Measurements from ENCODE around the gene KIF6.
"Not testable (repeated sequence)": the region's sequence is repeated elsewhere in the genome, so short reads cannot be mapped to it uniquely, and the experiment has no call there.

KIF6 gene

GRCh38 chr6:39508515-39508914 lies 216.7 kb downstream of the KIF6 start:
- Histone ChIP-seq H3K4me2 (no peak overlapping the region), H3K27me3 (no peaks in the 10 kb centered on the region), H3K36me3 (no peaks in the 10 kb centered on the region), H3K27ac (no peak overlapping the region), H3K4me1 (no peaks in the 10 kb centered on the region), H3K4me3 (no peak overlapping the region), H3K9me3 (replicated peaks in 1 of 11) (peaks cover 7 to 51% (median 20%) of the 10 kb centered on the region in 11 experiments; a peak in 18 of 22 replicates), H3K9ac (no peak overlapping the region), H4K20me1 (no peaks in the 10 kb centered on the region)
- TF ChIP-seq Cebpa-rat (IDR thresholded peaks at IDR 0.05) = no peak

- no peak for TF ChIP-seq Cebpa-rat (IDR thresholded peaks at IDR 0.05)
- no peaks in the 10 kb centered on the region for H4K20me1 ChIP-seq
- H3K4me3 ChIP-seq = no peak overlapping the region
- H3K4me1 ChIP-seq = no peaks in the 10 kb centered on the region
- no peak overlapping the region for H3K27ac ChIP-seq
- no peak overlapping the region for H3K4me2 ChIP-seq
- peaks cover 17 to 62% (median 29%) of the 10 kb centered on the region in 11 experiments for H3K9me3 ChIP-seq (replicated peaks in 1 of 11)
- H3K9ac ChIP-seq = no peak overlapping the region
- no peaks in the 10 kb centered on the region for H3K27me3 ChIP-seq
- H3K36me3 ChIP-seq = no peaks in the 10 kb centered on the region
These were observed 217.7 kb downstream of the KIF6 start for GRCh38 chr6:39507331-39507998.

- not testable (repeated sequence) for H3K4me2 ChIP-seq, H3K4me3 ChIP-seq, H3K9ac ChIP-seq, H3K36me3 ChIP-seq, H3K4me1 ChIP-seq, H4K20me1 ChIP-seq, H3K27me3 ChIP-seq, H3K27ac ChIP-seq
- H3K9me3 ChIP-seq (replicated peaks in 1 of 11) = peaks cover 27 to 75% (median 38%) of the 10 kb centered on the region in 11 experiments
These were observed 222.7 kb downstream of the KIF6 start for GRCh38 chr6:39502362-39502955.

GRCh38 chr6:39499053-39499452 lies 226.2 kb downstream of the KIF6 start:
- no peaks in the 10 kb centered on the region for H3K27me3 ChIP-seq
- no peak for TF ChIP-seq Cebpa-rat (IDR thresholded peaks at IDR 0.05)
- H3K4me2 ChIP-seq = no peak overlapping the region
- H3K9ac ChIP-seq = no peak overlapping the region
- no peaks in the 10 kb centered on the region for H4K20me1 ChIP-seq
- H3K27ac ChIP-seq = no peak overlapping the region
- no peaks in the 10 kb centered on the region for H3K36me3 ChIP-seq
- H3K4me3 ChIP-seq = no peak overlapping the region
- H3K9me3 ChIP-seq (replicated peaks in 1 of 11) = peaks cover 27 to 44% (median 35%) of the 10 kb centered on the region in 11 experiments
- no peaks in the 10 kb centered on the region for H3K4me1 ChIP-seq

GRCh38 chr6:39498096-39498495 lies 227.1 kb downstream of the KIF6 start:
- H3K9me3 ChIP-seq (replicated peaks in 1 of 11) = peaks cover 23 to 35% (median 29%) of the 10 kb centered on the region in 11 experiments
- H3K9ac ChIP-seq = no peak overlapping the region
- no peak overlapping the region for H3K27ac ChIP-seq
- no peaks in the 10 kb centered on the region for H3K4me1 ChIP-seq
- H3K27me3 ChIP-seq = no peaks in the 10 kb centered on the region
- TF ChIP-seq Cebpa-rat (IDR thresholded peaks at IDR 0.05) = no peak
- no peak overlapping the region for H3K4me2 ChIP-seq
- H3K36me3 ChIP-seq = no peaks in the 10 kb centered on the region
- H4K20me1 ChIP-seq = no peaks in the 10 kb centered on the region
- no peak overlapping the region for H3K4me3 ChIP-seq

- Histone ChIP-seq H3K4me1 (no peaks in the 10 kb centered on the region), H3K27me3 (no peaks in the 10 kb centered on the region)
- TF ChIP-seq Cebpa-rat (IDR thresholded peaks at IDR 0.05) = peak in 1 of 11 experiments; percentile 50; a peak in 2 of 22 replicates
These were observed 228.3 kb downstream of the KIF6 start for GRCh38 chr6:39496915-39497314.

GRCh38 chr6:39496456-39496855 lies 228.8 kb downstream of the KIF6 start:
- no peaks in the 10 kb centered on the region for H3K4me1 ChIP-seq
- H3K4me3 ChIP-seq = no peak overlapping the region
- no peaks in the 10 kb centered on the region for H3K36me3 ChIP-seq
- no peaks in the 10 kb centered on the region for H4K20me1 ChIP-seq
- no peak overlapping the region for H3K9ac ChIP-seq
- H3K27ac ChIP-seq = no peak overlapping the region
- TF ChIP-seq Cebpa-rat (IDR thresholded peaks at IDR 0.05) = no peak
- no peak overlapping the region for H3K4me2 ChIP-seq
- H3K9me3 ChIP-seq (replicated peaks in 1 of 11) = peaks cover 6 to 18% (median 12%) of the 10 kb centered on the region in 11 experiments
- H3K27me3 ChIP-seq = no peaks in the 10 kb centered on the region

More at GRCh38 chr6:39496915-39497314, 228.3 kb downstream of the KIF6 start:
- H3K4me2 ChIP-seq = no peak overlapping the region
- H3K36me3 ChIP-seq = no peaks in the 10 kb centered on the region
- H3K27ac ChIP-seq = no peak overlapping the region
- no peak overlapping the region for H3K4me3 ChIP-seq
- H3K9me3 ChIP-seq (replicated peaks in 1 of 11) = peaks cover 11 to 23% (median 17%) of the 10 kb centered on the region in 11 experiments
- H4K20me1 ChIP-seq = no peaks in the 10 kb centered on the region
- H3K9ac ChIP-seq = no peak overlapping the region

GRCh38 chr6:39495640-39496039 lies 229.6 kb downstream of the KIF6 start:
- Histone ChIP-seq H3K27me3 (no peaks in the 10 kb centered on the region), H3K36me3 (no peaks in the 10 kb centered on the region), H3K4me2 (no peak overlapping the region), H3K4me1 (no peaks in the 10 kb centered on the region), H3K4me3 (no peak overlapping the region), H4K20me1 (no peaks in the 10 kb centered on the region), H3K27ac (no peak overlapping the region), H3K9me3 (replicated peaks in 1 of 11) (peaks cover 0 to 10% (median 4%) of the 10 kb centered on the region in 11 experiments; a peak in 15 of 22 replicates), H3K9ac (no peak overlapping the region)
- TF ChIP-seq Cebpa-rat (IDR thresholded peaks at IDR 0.05) = no peak

GRCh38 chr6:39494998-39495397 lies 230.2 kb downstream of the KIF6 start:
- Histone ChIP-seq H3K4me1 (no peaks in the 10 kb centered on the region), H4K20me1 (no peaks in the 10 kb centered on the region), H3K9me3 (replicated peaks in 1 of 11) (0 out of 22 replicates have a peak, but pooled peaks cover 0 to 4% (median 0%) of the 10 kb centered on the region in 11 experiments), H3K4me2 (no peak overlapping the region), H3K4me3 (no peak overlapping the region), H3K36me3 (no peaks in the 10 kb centered on the region), H3K9ac (no peak overlapping the region), H3K27ac (no peak overlapping the region), H3K27me3 (no peaks in the 10 kb centered on the region)
- no peak for TF ChIP-seq Cebpa-rat (IDR thresholded peaks at IDR 0.05)

GRCh38 chr6:39493777-39494176 lies 231.4 kb downstream of the KIF6 start:
- Histone ChIP-seq H3K4me1 (no peaks in the 10 kb centered on the region), H3K4me3 (no peak overlapping the region), H3K4me2 (no peak overlapping the region), H3K27me3 (no peaks in the 10 kb centered on the region), H3K9me3 (replicated peaks in 1 of 11) (no peaks in the 10 kb centered on the region), H3K27ac (no peak overlapping the region), H3K9ac (no peak overlapping the region), H3K36me3 (no peaks in the 10 kb centered on the region), H4K20me1 (no peaks in the 10 kb centered on the region)
- TF ChIP-seq Cebpa-rat (IDR thresholded peaks at IDR 0.05) = no peak

Data from BLaER1 treated with 17β-estradiol and CSF1 and Interleukin-3, amounts not matched to agents 10 nM and 100 nM (cell line).